Measurements from ENCODE around the gene ST14. TPM values are rescaled to one million over a fixed set of nuclear protein-coding genes. Genes with fewer than 3 reads are reported as not detected.

Gene ST14
- total RNA-seq, 2 donors from 2014 or later: 17.5 to 21.7 TPM

DNA sequence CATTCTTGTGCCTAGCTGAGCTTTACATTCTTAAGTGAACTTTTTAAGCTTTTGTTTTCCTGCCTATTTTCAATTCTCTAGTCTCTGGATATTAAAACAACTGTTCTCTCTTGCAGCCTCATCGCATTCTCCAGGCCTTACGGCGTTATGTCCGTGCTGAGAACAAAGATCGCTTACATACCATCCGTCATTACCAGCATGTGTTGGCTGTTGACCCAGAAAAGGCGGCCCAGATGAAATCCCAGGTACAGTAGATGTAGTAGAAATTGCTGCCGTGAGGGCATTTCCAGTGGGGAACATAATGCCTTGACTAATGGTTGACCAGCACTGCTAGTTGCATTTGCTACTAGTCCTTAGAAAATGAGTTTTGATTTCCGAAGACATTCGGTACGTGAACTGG is 29.7 kb upstream of the ST14 start:
- Mint-ChIP-seq H3K36me3 (ENCODE audit: low read depth) (peaks cover 92% of the 10 kb centered on the region), H3K27ac (peak overlapping the region; percentile 29), H3K27me3 (ENCODE audit: insufficient read depth) (no peaks in the 10 kb centered on the region), H3K4me1 (no peaks in the 10 kb centered on the region), H3K9me3 (peaks cover 7% of the 10 kb centered on the region), H3K4me3 (no peak overlapping the region)
- WGBS, 2 experiments (ENCODE audit: insufficient coverage in 1 of 2, insufficient read length in 1 of 2): 97 to 100% methylated on average over 8 to 11 of the region's 11 CpGs
- no peak overlapping the region for H3K27ac ChIP-seq (ENCODE audit: low read depth, low read length)
- no peaks in the 10 kb centered on the region for H3K27me3 ChIP-seq (ENCODE audit: control insufficient read depth, insufficient read depth, low read length, poor library complexity, severe bottlenecking)
- H3K4me1 ChIP-seq (ENCODE audit: control insufficient read depth, insufficient read depth, low read length): no peaks in the 10 kb centered on the region
- H3K9me3 ChIP-seq (ENCODE audit: control insufficient read depth, low read length): no peaks in the 10 kb centered on the region
- H3K9ac ChIP-seq (ENCODE audit: extremely low read depth, low read length, poor library complexity, severe bottlenecking): no peak overlapping the region
- peak; percentile 21 for DNase-seq
- H3K4me3 ChIP-seq (ENCODE audit: low read length): no peak overlapping the region
- TF ChIP-seq, protein P1, sequence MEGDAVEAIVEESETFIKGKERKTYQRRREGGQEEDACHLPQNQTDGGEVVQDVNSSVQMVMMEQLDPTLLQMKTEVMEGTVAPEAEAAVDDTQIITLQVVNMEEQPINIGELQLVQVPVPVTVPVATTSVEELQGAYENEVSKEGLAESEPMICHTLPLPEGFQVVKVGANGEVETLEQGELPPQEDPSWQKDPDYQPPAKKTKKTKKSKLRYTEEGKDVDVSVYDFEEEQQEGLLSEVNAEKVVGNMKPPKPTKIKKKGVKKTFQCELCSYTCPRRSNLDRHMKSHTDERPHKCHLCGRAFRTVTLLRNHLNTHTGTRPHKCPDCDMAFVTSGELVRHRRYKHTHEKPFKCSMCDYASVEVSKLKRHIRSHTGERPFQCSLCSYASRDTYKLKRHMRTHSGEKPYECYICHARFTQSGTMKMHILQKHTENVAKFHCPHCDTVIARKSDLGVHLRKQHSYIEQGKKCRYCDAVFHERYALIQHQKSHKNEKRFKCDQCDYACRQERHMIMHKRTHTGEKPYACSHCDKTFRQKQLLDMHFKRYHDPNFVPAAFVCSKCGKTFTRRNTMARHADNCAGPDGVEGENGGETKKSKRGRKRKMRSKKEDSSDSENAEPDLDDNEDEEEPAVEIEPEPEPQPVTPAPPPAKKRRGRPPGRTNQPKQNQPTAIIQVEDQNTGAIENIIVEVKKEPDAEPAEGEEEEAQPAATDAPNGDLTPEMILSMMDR (conservative IDR thresholded peaks at IDR 0.05): no peak
- peaks cover 100% of the 10 kb centered on the region for H3K36me3 ChIP-seq (ENCODE audit: control insufficient read depth, insufficient read depth, low read length)

DNA sequence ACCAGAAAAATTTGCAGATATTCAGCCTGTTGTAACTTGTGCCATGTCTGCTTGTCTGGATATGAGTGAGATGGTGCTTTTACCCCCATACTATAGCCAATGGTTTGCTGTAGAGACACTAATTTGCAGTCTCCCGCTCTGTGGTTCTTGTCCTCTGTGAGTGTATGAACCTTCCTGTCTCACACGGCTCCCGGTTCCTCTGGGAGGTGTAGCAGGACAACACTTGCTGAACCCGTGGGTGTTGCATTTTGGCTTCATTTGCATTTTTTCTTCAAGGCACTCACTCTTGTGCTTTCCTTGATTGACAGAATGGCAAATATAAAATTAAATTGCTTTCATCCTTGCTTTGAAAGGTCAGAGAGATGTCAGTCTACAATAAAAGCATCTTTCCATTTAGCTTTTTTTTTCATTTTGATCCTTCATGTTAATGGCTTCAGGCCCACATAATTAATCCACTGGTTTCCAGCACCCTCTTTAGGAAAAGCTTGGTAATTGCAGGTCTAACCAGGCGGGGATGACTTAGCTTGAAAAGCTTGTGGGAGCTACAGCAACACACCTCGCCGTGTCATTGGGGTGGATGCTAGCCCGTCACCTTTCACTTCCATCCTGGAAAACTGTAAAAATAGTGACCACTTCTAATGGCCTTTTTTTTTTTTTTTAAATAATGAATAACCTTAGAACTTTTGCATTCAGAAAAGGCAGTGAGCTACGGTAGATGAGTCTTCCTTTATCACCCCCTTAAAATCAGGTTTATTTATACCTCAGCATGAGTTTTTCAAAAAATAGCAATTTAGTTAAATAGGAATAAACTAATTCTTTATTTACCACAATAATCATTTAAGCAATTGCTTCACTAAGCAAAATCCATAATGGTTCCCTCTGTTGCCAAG is 27.4 kb upstream of the ST14 start:
- Histone ChIP-seq H3K27me3 (ENCODE audit: control insufficient read depth, insufficient read depth, low read length, poor library complexity, severe bottlenecking) (no peaks in the 10 kb centered on the region), H3K4me3 (ENCODE audit: low read length) (no peak overlapping the region), H3K4me1 (ENCODE audit: control insufficient read depth, insufficient read depth, low read length) (no peaks in the 10 kb centered on the region), H3K27ac (ENCODE audit: low read depth, low read length) (no peak overlapping the region), H3K9me3 (ENCODE audit: control insufficient read depth, low read length) (no peaks in the 10 kb centered on the region), H3K36me3 (ENCODE audit: control insufficient read depth, insufficient read depth, low read length) (peaks cover 99% of the 10 kb centered on the region), H3K9ac (ENCODE audit: extremely low read depth, low read length, poor library complexity, severe bottlenecking) (no peak overlapping the region)
- Mint-ChIP-seq H3K27me3 (ENCODE audit: insufficient read depth) (no peaks in the 10 kb centered on the region), H3K4me1 (no peaks in the 10 kb centered on the region), H3K9me3 (peaks cover 7% of the 10 kb centered on the region), H3K27ac (peak overlapping the region; percentile 70), H3K4me3 (no peak overlapping the region), H3K36me3 (ENCODE audit: low read depth) (peaks cover 94% of the 10 kb centered on the region)
- TF ChIP-seq, protein P1 (conservative IDR thresholded peaks at IDR 0.05): peak; percentile 86
- WGBS, 2 experiments (ENCODE audit: insufficient coverage in 1 of 2, insufficient read length in 1 of 2): 87 to 93% methylated on average over 5 to 8 of the region's 9 CpGs
- DNase-seq: peak; percentile 87

DNA sequence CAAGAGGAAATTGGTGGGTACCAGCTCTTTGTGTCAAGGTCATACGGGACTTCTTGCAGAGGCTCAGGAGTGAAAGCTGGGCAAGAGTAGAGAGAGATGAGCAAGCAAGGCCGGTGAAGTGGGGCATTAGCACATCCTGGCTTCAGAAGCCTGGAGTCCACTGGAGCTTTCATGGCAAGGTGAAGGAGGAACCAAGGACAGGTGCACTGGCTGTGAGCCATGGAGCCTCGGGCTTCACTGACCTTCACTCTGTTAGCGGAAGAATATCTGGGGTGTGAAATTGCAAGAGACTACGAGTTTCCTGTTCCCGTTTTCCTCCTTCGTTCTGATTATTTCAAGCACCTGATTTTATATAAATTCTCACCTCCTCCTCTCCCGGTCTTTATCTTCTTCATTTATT is 25.9 kb upstream of the ST14 start:
- H3K27me3 ChIP-seq (ENCODE audit: control insufficient read depth, insufficient read depth, low read length, poor library complexity, severe bottlenecking): no peaks in the 10 kb centered on the region
- H3K27ac Mint-ChIP-seq: no peak overlapping the region
- no peaks in the 10 kb centered on the region for H3K9me3 ChIP-seq (ENCODE audit: control insufficient read depth, low read length)
- peaks cover 99% of the 10 kb centered on the region for H3K36me3 ChIP-seq (ENCODE audit: control insufficient read depth, insufficient read depth, low read length)
- H3K4me1 Mint-ChIP-seq: no peaks in the 10 kb centered on the region
- H3K9ac ChIP-seq (ENCODE audit: extremely low read depth, low read length, poor library complexity, severe bottlenecking): no peak overlapping the region
- no peak overlapping the region for H3K4me3 Mint-ChIP-seq
- H3K36me3 Mint-ChIP-seq (ENCODE audit: low read depth): peaks cover 94% of the 10 kb centered on the region
- peak; percentile 10 for DNase-seq
- no peaks in the 10 kb centered on the region for H3K27me3 Mint-ChIP-seq (ENCODE audit: insufficient read depth)
- H3K4me3 ChIP-seq (ENCODE audit: low read length): no peak overlapping the region
- TF ChIP-seq, protein P1 (conservative IDR thresholded peaks at IDR 0.05): no peak
- WGBS, 2 experiments (ENCODE audit: insufficient coverage in 1 of 2, insufficient read length in 1 of 2): 93% methylated on average over 6 to 8 of the region's 8 CpGs
- H3K27ac ChIP-seq (ENCODE audit: low read depth, low read length): no peak overlapping the region
- peaks cover 7% of the 10 kb centered on the region for H3K9me3 Mint-ChIP-seq
- H3K4me1 ChIP-seq (ENCODE audit: control insufficient read depth, insufficient read depth, low read length): no peaks in the 10 kb centered on the region
